Common myeloid progenitor, CD34-positive (primary cell): ENCODE measurements around the gene MEGF10.
A peak's percentile ranks its signal among the peaks of the same experiment; 100 is the strongest.

Experiments
- CTCF ChIA-PET: fragments of 350-600 bp; sonication (Branson Sonifier 250); formaldehyde crosslinking; loops from one replicate; lab custom pipeline; 2021; ENCODE audit warnings: antibody characterized with exemption; lab: Charles Lee
- POLR2A ChIA-PET: fragments of 350-600 bp; sonication (Branson Sonifier 250); formaldehyde crosslinking; loops from one replicate; lab custom pipeline; 2021; ENCODE audit warnings: antibody characterized with exemption; lab: Charles Lee
- DNase-seq, 3 donors: peaks; one replicate each; pipeline versions ENCODE4 v3.0.0 to v3.0.0-alpha.2; 2013
- H3K27ac ChIP-seq, 2 experiments: 1 replicate in 1 of 2; 2 replicates in 1 of 2; pipeline ENCODE4 v1.7.0; 2013; ENCODE audit warnings: inconsistent platforms in 2 of 2, low read length in 2 of 2, mild to moderate bottlenecking in 2 of 2, low read depth in 1 of 2, moderate library complexity in 1 of 2; ENCODE audit not compliant: severe bottlenecking in 2 of 2, insufficient read depth in 1 of 2, poor library complexity in 1 of 2
- H3K27me3 ChIP-seq, 5 experiments: replicated peaks in 2 of 5; 1 replicate in 3 of 5; 2 replicates in 2 of 5; pipeline versions ENCODE4 v1.6.1 to v1.7.0; 2013; ENCODE audit warnings: low read length in 4 of 5, mild to moderate bottlenecking in 2 of 5, moderate library complexity in 2 of 5, inconsistent platforms in 1 of 5; ENCODE audit not compliant: insufficient read depth in 5 of 5, control insufficient read depth in 4 of 5
- H3K36me3 ChIP-seq, 4 experiments: 1 replicate in 2 of 4; 2 replicates in 2 of 4; pipeline versions ENCODE4 v1.6.1 to v1.7.0; 2013; ENCODE audit warnings: low read length in 3 of 4, control low read depth in 1 of 4, mild to moderate bottlenecking in 1 of 4; ENCODE audit not compliant: control insufficient read depth in 4 of 4, insufficient read depth in 4 of 4
- H3K4me1 ChIP-seq, 4 experiments: 1 replicate in 3 of 4; 2 replicates in 1 of 4; pipeline versions ENCODE4 v1.6.1 to v1.7.1; 2013; ENCODE audit warnings: low read length in 3 of 4, mild to moderate bottlenecking in 3 of 4, control low read depth in 1 of 4, inconsistent platforms in 1 of 4, moderate library complexity in 1 of 4; ENCODE audit not compliant: control insufficient read depth in 4 of 4, insufficient read depth in 4 of 4; ENCODE audit errors: control extremely low read depth in 1 of 4
- H3K4me3 ChIP-seq, 7 experiments: 1 replicate in 4 of 7; 2 replicates in 3 of 7; pipeline versions ENCODE4 v1.5.1 to v1.7.0; 2013; ENCODE audit warnings: mild to moderate bottlenecking in 7 of 7, low read length in 6 of 7, moderate library complexity in 6 of 7, inconsistent platforms in 2 of 7, low read depth in 2 of 7, control low read depth in 1 of 7; ENCODE audit not compliant: insufficient read depth in 4 of 7, control insufficient read depth in 1 of 7; ENCODE audit errors: extremely low read depth in 1 of 7
- H3K9me3 ChIP-seq, 5 experiments: 1 replicate in 4 of 5; 2 replicates in 1 of 5; pipeline versions ENCODE4 v1.6.1 to v1.7.1; 2013; ENCODE audit warnings: low read length in 4 of 5, mild to moderate bottlenecking in 2 of 5, inconsistent platforms in 1 of 5, low read depth in 1 of 5, moderate library complexity in 1 of 5; ENCODE audit not compliant: control insufficient read depth in 4 of 5, insufficient read depth in 2 of 5; ENCODE audit errors: control extremely low read depth in 1 of 5
- WGBS: methylation state at CpG from one replicate; pipeline ENCODE4 v1.1.5; 2013; ENCODE audit not compliant: insufficient coverage; 5-methylcytosine and 5-hydroxymethylcytosine counted together

Gene MEGF10

GRCh38 chr5:127290946-127291693 is 524 bp downstream of the MEGF10 start:
- POLR2A ChIA-PET, result no interaction called here
- CTCF ChIA-PET, result interaction anchor here (0.7 to 1.2 kb wide), 3 partner anchors 30 to 199 kb away, joined by 3 to 4 read pairs (median 4); no protein-coding TSS in a partner anchor
- H3K27me3 ChIP-seq, result peaks cover 13 to 35% (median 17%) of the 10 kb centered on the region in 5 experiments
- peaks cover 0 to 12% (median 11%) of the 10 kb centered on the region in 4 experiments for H3K4me1 ChIP-seq
- H3K27ac ChIP-seq, result no peak overlapping the region
- peak overlapping the region in 6 of 7 experiments; percentile 13 to 82 (median 68) for H3K4me3 ChIP-seq
- peaks cover 0 to 3% (median 0%) of the 10 kb centered on the region in 5 experiments for H3K9me3 ChIP-seq
- WGBS, result 33% methylated on average over 19 of the region's 28 CpGs
- no peaks in the 10 kb centered on the region for H3K36me3 ChIP-seq
- peak in 1 of 3 donors; percentile 4 for DNase-seq

- 86% methylated on average over 1 of the region's 2 CpGs for WGBS
- H3K9me3 ChIP-seq, result peaks cover 0 to 3% (median 0%) of the 10 kb centered on the region in 5 experiments
- ChIA-PET POLR2A (no interaction called here), CTCF (interaction anchor here (0.9 to 2.4 kb wide), 8 partner anchors 12 to 221 kb away, joined by 3 to 12 read pairs (median 4); no protein-coding TSS in a partner anchor)
- no peak overlapping the region for H3K4me3 ChIP-seq
- H3K27me3 ChIP-seq, result peaks cover 13 to 35% (median 17%) of the 10 kb centered on the region in 5 experiments
- DNase-seq, result no peak
- no peak overlapping the region for H3K27ac ChIP-seq
- no peaks in the 10 kb centered on the region for H3K36me3 ChIP-seq
- H3K4me1 ChIP-seq, result peaks cover 0 to 14% (median 11%) of the 10 kb centered on the region in 4 experiments
Measured at GRCh38 chr5:127292030-127292735, 1.6 kb downstream of the MEGF10 start.

- H3K4me1 ChIP-seq, result peaks cover 0 to 14% (median 11%) of the 10 kb centered on the region in 4 experiments
- no peak for DNase-seq
- ChIA-PET POLR2A (no interaction called here), CTCF (interaction anchor here (1.1 to 2.4 kb wide), 7 partner anchors 11 to 329 kb away, joined by 3 to 12 read pairs (median 4); no protein-coding TSS in a partner anchor)
- no peaks in the 10 kb centered on the region for H3K36me3 ChIP-seq
- peaks cover 0 to 3% (median 0%) of the 10 kb centered on the region in 5 experiments for H3K9me3 ChIP-seq
- H3K4me3 ChIP-seq, result no peak overlapping the region
- H3K27ac ChIP-seq, result no peak overlapping the region
- H3K27me3 ChIP-seq, result peaks cover 13 to 35% (median 17%) of the 10 kb centered on the region in 5 experiments
Measured at GRCh38 chr5:127293373-127293772, 2.8 kb downstream of the MEGF10 start.

GRCh38 chr5:127294829-127295228 is 4.2 kb downstream of the MEGF10 start:
- WGBS, result no CpG with 5 or more reads among the region's 1 CpG

GRCh38 chr5:127295454-127295853 is 4.9 kb downstream of the MEGF10 start:
- DNase-seq, result no peak
- Histone ChIP-seq H3K4me3 (no peak overlapping the region), H3K4me1 (peaks cover 0 to 9% (median 6%) of the 10 kb centered on the region in 4 experiments), H3K9me3 (no peaks in the 10 kb centered on the region), H3K27ac (no peak overlapping the region), H3K27me3 (peaks cover 12 to 29% (median 13%) of the 10 kb centered on the region in 5 experiments), H3K36me3 (no peaks in the 10 kb centered on the region)
- CTCF ChIA-PET, result interaction anchor here (1.0 to 1.6 kb wide), 2 partner anchors 10 to 146 kb away, joined by 4 read pairs; no protein-coding TSS in a partner anchor
- WGBS, result no CpG with 5 or more reads among the region's 1 CpG
- POLR2A ChIA-PET, result no interaction called here

More at GRCh38 chr5:127294829-127295228, 4.2 kb downstream of the MEGF10 start:
- Histone ChIP-seq H3K36me3 (no peaks in the 10 kb centered on the region), H3K9me3 (no peaks in the 10 kb centered on the region), H3K4me1 (peaks cover 0 to 14% (median 11%) of the 10 kb centered on the region in 4 experiments), H3K27me3 (peaks cover 13 to 35% (median 15%) of the 10 kb centered on the region in 5 experiments), H3K27ac (no peak overlapping the region), H3K4me3 (no peak overlapping the region)
- ChIA-PET POLR2A (no interaction called here), CTCF (interaction anchor here (1.2 to 1.6 kb wide), 2 partner anchors 10 to 21 kb away, joined by 4 read pairs; no protein-coding TSS in a partner anchor)
- DNase-seq, result no peak

GRCh38 chr5:127296321-127296720 is 5.7 kb downstream of the MEGF10 start:
- Histone ChIP-seq H3K27ac (no peak overlapping the region), H3K9me3 (no peaks in the 10 kb centered on the region), H3K4me3 (no peak overlapping the region), H3K27me3 (peaks cover 6 to 21% (median 10%) of the 10 kb centered on the region in 5 experiments), H3K4me1 (peaks cover 0 to 3% (median 0%) of the 10 kb centered on the region in 4 experiments), H3K36me3 (no peaks in the 10 kb centered on the region)
- POLR2A ChIA-PET, result no interaction called here
- DNase-seq, result peak in 2 of 3 donors; percentile 30 to 47
- CTCF ChIA-PET, result interaction anchor here (1.0 kb wide), 1 partner anchor 145 kb away, joined by 4 read pairs; no protein-coding TSS in a partner anchor
